NCI-H510A treated with DMSO at 0.1 percent for 48 hours (cell line): Measurements from ENCODE around the gene KMT5B.

ENCODE experiments used
- DNase-seq: peaks from one replicate; lab custom pipeline; 2025; lab: John Stamatoyannopoulos, UW

The KMT5B gene

GRCh38 chr11:68117853-68118470, 95.1 kb downstream of the KMT5B start:
- no peak for DNase-seq

GRCh38 chr11:68116974-68117373, 96.1 kb downstream of the KMT5B start:
- DNase-seq: no peak

- DNase-seq: no peak
Measured at GRCh38 chr11:68116126-68116525, 97.0 kb downstream of the KMT5B start.

GRCh38 chr11:68115285-68115684, 97.8 kb downstream of the KMT5B start:
- no peak for DNase-seq

DNA sequence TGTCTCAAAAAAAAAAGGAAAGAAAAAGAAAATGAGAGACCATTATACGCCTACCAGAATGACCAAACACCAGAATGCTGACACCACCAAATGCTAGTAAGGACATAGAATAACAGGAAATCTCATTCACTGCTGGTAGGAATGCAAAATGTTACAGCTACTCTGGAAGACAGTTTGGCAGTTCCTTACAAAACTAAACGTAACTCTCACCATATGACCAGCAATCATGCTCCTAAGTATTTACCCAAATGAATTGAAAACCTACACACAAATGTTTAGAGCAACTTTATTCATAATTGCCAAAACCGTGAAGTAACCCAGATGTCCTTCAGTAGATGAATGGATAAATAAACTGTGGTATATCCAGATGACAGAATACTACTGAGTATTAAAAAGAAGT, 99.1 kb downstream of the KMT5B start:
- no peak for DNase-seq

GRCh38 chr11:68107689-68108088, 105.4 kb downstream of the KMT5B start:
- DNase-seq: no peak

- DNase-seq: no peak
Measured at GRCh38 chr11:68106165-68106940, 106.7 kb downstream of the KMT5B start.
